H9 (cell line): ENCODE data around the gene LPCAT2. TPM values are rescaled to one million over a fixed set of nuclear protein-coding genes. Genes with fewer than 3 reads are reported as not detected.

ENCODE experiments used
- DNase-seq: peaks from one replicate; pipeline ENCODE4 v3.0.0-alpha.2; 2017
- H2AFZ ChIP-seq: one replicate; pipeline ENCODE4 v1.6.1; 2013; ENCODE audit warnings: mild to moderate bottlenecking, low read length, control low read depth, moderate library complexity
- H2AK5ac ChIP-seq: 2 replicates; pipeline ENCODE4 v1.6.1; 2013; ENCODE audit warnings: low read length, control low read depth, mixed read lengths; ENCODE audit not compliant: insufficient read length
- H2BK120ac ChIP-seq: one replicate; pipeline ENCODE4 v1.6.1; 2013; ENCODE audit warnings: low read depth, mild to moderate bottlenecking, low read length, control low read depth, inconsistent platforms; ENCODE audit not compliant: poor library complexity, severe bottlenecking
- H2BK12ac ChIP-seq: 2 replicates; pipeline ENCODE4 v1.6.1; 2013; ENCODE audit warnings: low read length, control low read depth, mixed read lengths, low read depth; ENCODE audit not compliant: insufficient read length
- H2BK15ac ChIP-seq: 2 replicates; pipeline ENCODE4 v1.6.1; 2013; ENCODE audit warnings: low read depth, low read length, control low read depth
- H2BK20ac ChIP-seq: one replicate; pipeline ENCODE4 v1.6.1; 2013; ENCODE audit warnings: low read depth, mild to moderate bottlenecking, low read length, control low read depth, inconsistent platforms; ENCODE audit not compliant: poor library complexity, severe bottlenecking
- H2BK5ac ChIP-seq: 2 replicates; pipeline ENCODE4 v1.6.1; 2013; ENCODE audit warnings: low read length, control low read depth, mixed read lengths; ENCODE audit not compliant: insufficient read length
- H3K14ac ChIP-seq: 2 replicates; pipeline ENCODE4 v1.6.1; 2013; ENCODE audit warnings: low read length, control low read depth; ENCODE audit not compliant: insufficient read depth
- H3K18ac ChIP-seq: 2 replicates; pipeline ENCODE4 v1.6.1; 2013; ENCODE audit warnings: low read depth, mild to moderate bottlenecking, mixed read lengths, low read length, control low read depth; ENCODE audit not compliant: insufficient read length
- H3K23ac ChIP-seq: 2 replicates; pipeline ENCODE4 v1.6.1; 2013; ENCODE audit warnings: low read length, control low read depth, mixed read lengths, low read depth; ENCODE audit not compliant: insufficient read length
- H3K23me2 ChIP-seq: 2 replicates; pipeline ENCODE4 v1.6.1; 2013; ENCODE audit warnings: low read depth, mild to moderate bottlenecking, mixed read lengths, low read length, control low read depth; ENCODE audit not compliant: insufficient read length, poor library complexity, severe bottlenecking
- H3K27ac ChIP-seq: 2 replicates; pipeline ENCODE4 v1.5.1; 2013; ENCODE audit warnings: low read length, control low read depth, mixed read lengths, low read depth; ENCODE audit not compliant: insufficient read length
- H3K27me3 ChIP-seq: 2 replicates; pipeline ENCODE4 v1.6.1; 2013; ENCODE audit warnings: low read length, control low read depth, inconsistent platforms; ENCODE audit not compliant: insufficient read depth
- H3K4ac ChIP-seq: 2 replicates; pipeline ENCODE4 v1.6.1; 2013; ENCODE audit warnings: low read depth, mild to moderate bottlenecking, control low read depth, inconsistent platforms, low read length, moderate library complexity
- H3K4me1 ChIP-seq: 2 replicates; pipeline ENCODE4 v1.6.1; 2013; ENCODE audit warnings: low read length, control low read depth, inconsistent platforms; ENCODE audit not compliant: insufficient read depth
- H3K4me2 ChIP-seq: 2 replicates; pipeline ENCODE4 v1.6.1; 2013; ENCODE audit warnings: low read length, control low read depth, mixed read lengths; ENCODE audit not compliant: insufficient read length, insufficient read depth
- H3K56ac ChIP-seq: 2 replicates; pipeline ENCODE4 v1.6.1; 2013; ENCODE audit warnings: low read depth, mild to moderate bottlenecking, mixed read lengths, low read length, control low read depth; ENCODE audit not compliant: insufficient read length
- H3K79me1 ChIP-seq: 2 replicates; pipeline ENCODE4 v1.6.1; 2013; ENCODE audit warnings: low read depth, mild to moderate bottlenecking, moderate library complexity, low read length, control low read depth, inconsistent platforms; ENCODE audit not compliant: insufficient read depth, poor library complexity, severe bottlenecking
- H3K79me2 ChIP-seq: 2 replicates; pipeline ENCODE4 v1.6.1; 2013; ENCODE audit warnings: low read length, control low read depth, inconsistent platforms; ENCODE audit not compliant: insufficient read depth
- H3K9ac ChIP-seq: 2 replicates; pipeline ENCODE4 v1.6.1; 2013; ENCODE audit warnings: low read length, control low read depth, mixed read lengths; ENCODE audit not compliant: insufficient read length; ENCODE audit errors: extremely low read depth
- H3K9me3 ChIP-seq: one replicate; pipeline ENCODE4 v1.6.1; 2013; ENCODE audit warnings: low read depth, low read length, inconsistent platforms; ENCODE audit not compliant: control insufficient read depth
- H3T11ph ChIP-seq: one replicate; pipeline ENCODE4 v1.6.1; 2013; ENCODE audit warnings: mild to moderate bottlenecking, low read length, control low read depth, inconsistent platforms
- H4K20me1 ChIP-seq: one replicate; pipeline ENCODE4 v1.6.1; 2013; ENCODE audit not compliant: control insufficient read depth, insufficient read length, insufficient read depth
- H4K5ac ChIP-seq: 2 replicates; pipeline ENCODE4 v1.6.1; 2013; ENCODE audit warnings: low read depth, mild to moderate bottlenecking, mixed read lengths, low read length, control low read depth; ENCODE audit not compliant: insufficient read length
- H4K8ac ChIP-seq: replicated peaks from 2 replicates; pipeline ENCODE4 v1.6.1; 2013; ENCODE audit warnings: low read length, control low read depth, mixed read lengths, low read depth; ENCODE audit not compliant: insufficient read length
- H4K91ac ChIP-seq: 2 replicates; pipeline ENCODE4 v1.6.1; 2013; ENCODE audit warnings: low read depth, mild to moderate bottlenecking, moderate library complexity, mixed read lengths, low read length, control low read depth; ENCODE audit not compliant: insufficient read length
- H3K27ac Mint-ChIP-seq, 3 experiments: 2 replicates in 2 of 3; 3 replicates in 1 of 3; pipeline ENCODE4 v1.8.0; 2020 to 2021; ENCODE audit warnings: mixed read lengths in 3 of 3, mild to moderate bottlenecking in 1 of 3, moderate library complexity in 1 of 3
- H3K27me3 Mint-ChIP-seq: 2 replicates; pipeline ENCODE4 v1.8.0; 2021; ENCODE audit warnings: low read depth, mild to moderate bottlenecking, moderate library complexity, mixed read lengths
- H3K36me3 Mint-ChIP-seq, 3 experiments: 2 replicates in 2 of 3; 3 replicates in 1 of 3; pipeline ENCODE4 v1.8.0; 2020 to 2021; ENCODE audit warnings: low read depth in 3 of 3, mixed read lengths in 3 of 3; ENCODE audit not compliant: insufficient read depth in 1 of 3
- H3K4me1 Mint-ChIP-seq, 2 experiments: 2 replicates each; pipeline ENCODE4 v1.8.0; 2020; ENCODE audit warnings: mixed read lengths in 2 of 2
- H3K4me3 Mint-ChIP-seq, 2 experiments: 2 replicates in 1 of 2; 3 replicates in 1 of 2; pipeline ENCODE4 v1.8.0; 2020 to 2021; ENCODE audit warnings: mild to moderate bottlenecking in 2 of 2, mixed read lengths in 2 of 2, moderate library complexity in 1 of 2
- H3K9me3 Mint-ChIP-seq, 2 experiments: 2 replicates in 1 of 2; 3 replicates in 1 of 2; pipeline ENCODE4 v1.8.0; 2020; ENCODE audit warnings: mild to moderate bottlenecking in 2 of 2, mixed read lengths in 2 of 2, moderate library complexity in 1 of 2
- WGBS: extraction: QIAGEN DNeasy Blood & Tissue Kit; methylation state at CpG from one replicate; pipeline ENCODE4 v1.1.7; 2013; ENCODE audit warnings: missing lambda C conversion rate, low lambda C conversion rate, mixed read lengths; ENCODE audit not compliant: insufficient read length; ENCODE audit errors: extremely low coverage; 5-methylcytosine and 5-hydroxymethylcytosine counted together
- total RNA-seq: library from RNA; stranded (reverse); gene quantifications from 2 replicates; pipeline ENCODE4 v1.2.1, GENCODE V29; 2021
- TF ChIP-seq, protein P1 (sequence below): fragments of 200-600 bp; sonication (generic); conservative IDR thresholded peaks from 3 replicates; pipeline ENCODE4 v1.8.0; 2021; ENCODE audit warnings: antibody characterized with exemption, mild to moderate bottlenecking

LPCAT2 gene
- total RNA-seq, 1 experiment from 2014 or later = 2.8 TPM

DNA sequence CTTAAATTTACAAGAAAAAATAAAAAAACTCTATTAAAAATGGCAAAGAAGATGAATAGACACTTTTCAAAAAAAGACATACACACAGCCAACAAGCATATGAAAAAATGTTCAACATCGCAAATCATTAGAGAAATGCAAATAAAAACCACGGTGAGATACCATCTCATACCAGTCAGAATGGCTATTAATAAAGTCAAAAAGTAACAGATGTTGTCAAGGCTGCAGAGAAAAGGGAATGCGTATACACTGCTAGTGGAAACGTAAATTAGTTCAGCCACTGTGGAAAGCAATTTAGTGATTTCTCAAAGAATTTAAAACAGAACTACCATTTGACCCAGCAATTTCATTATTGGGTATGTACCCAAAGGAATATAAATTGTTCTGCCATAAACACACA lies 89.1 kb downstream of the LPCAT2 start:
- Histone ChIP-seq H3K14ac (no peak overlapping the region), H2BK15ac (no peak overlapping the region), H3K79me1 (no peaks in the 10 kb centered on the region), H3K4ac (no peak overlapping the region), H3K4me1 (no peaks in the 10 kb centered on the region; the same call in 1 of the 2 replicates), H3T11ph (no peak overlapping the region), H3K56ac (no peak overlapping the region), H4K20me1 (no peaks in the 10 kb centered on the region), H2AK5ac (no peak overlapping the region), H3K9ac (no peak overlapping the region), H4K91ac (no peak overlapping the region), H2BK5ac (no peak overlapping the region), H3K27me3 (no peaks in the 10 kb centered on the region), H2BK12ac (no peak overlapping the region), H3K18ac (no peak overlapping the region), H4K5ac (no peak overlapping the region), H3K23me2 (no peaks in the 10 kb centered on the region), H2BK120ac (no peak overlapping the region), H3K23ac (no peak overlapping the region), H2BK20ac (no peak overlapping the region), H3K4me2 (no peak overlapping the region), H4K8ac (no peak overlapping the region), H3K9me3 (no peaks in the 10 kb centered on the region), H3K27ac (no peak overlapping the region), H3K79me2 (no peaks in the 10 kb centered on the region), H2AFZ (no peak overlapping the region)
- Mint-ChIP-seq H3K27me3 (peaks cover 2% of the 10 kb centered on the region; the same call in 1 of the 2 replicates), H3K27ac (no peak overlapping the region), H3K36me3 (peaks cover 0 to 4% (median 2%) of the 10 kb centered on the region in 3 experiments; a peak in 3 of 7 replicates), H3K4me1 (peaks cover 9 to 20% of the 10 kb centered on the region in 2 experiments), H3K4me3 (no peak overlapping the region), H3K9me3 (peaks cover 3 to 6% of the 10 kb centered on the region in 2 experiments; a peak in 3 of 5 replicates)
- TF ChIP-seq, protein P1, sequence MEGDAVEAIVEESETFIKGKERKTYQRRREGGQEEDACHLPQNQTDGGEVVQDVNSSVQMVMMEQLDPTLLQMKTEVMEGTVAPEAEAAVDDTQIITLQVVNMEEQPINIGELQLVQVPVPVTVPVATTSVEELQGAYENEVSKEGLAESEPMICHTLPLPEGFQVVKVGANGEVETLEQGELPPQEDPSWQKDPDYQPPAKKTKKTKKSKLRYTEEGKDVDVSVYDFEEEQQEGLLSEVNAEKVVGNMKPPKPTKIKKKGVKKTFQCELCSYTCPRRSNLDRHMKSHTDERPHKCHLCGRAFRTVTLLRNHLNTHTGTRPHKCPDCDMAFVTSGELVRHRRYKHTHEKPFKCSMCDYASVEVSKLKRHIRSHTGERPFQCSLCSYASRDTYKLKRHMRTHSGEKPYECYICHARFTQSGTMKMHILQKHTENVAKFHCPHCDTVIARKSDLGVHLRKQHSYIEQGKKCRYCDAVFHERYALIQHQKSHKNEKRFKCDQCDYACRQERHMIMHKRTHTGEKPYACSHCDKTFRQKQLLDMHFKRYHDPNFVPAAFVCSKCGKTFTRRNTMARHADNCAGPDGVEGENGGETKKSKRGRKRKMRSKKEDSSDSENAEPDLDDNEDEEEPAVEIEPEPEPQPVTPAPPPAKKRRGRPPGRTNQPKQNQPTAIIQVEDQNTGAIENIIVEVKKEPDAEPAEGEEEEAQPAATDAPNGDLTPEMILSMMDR = no peak
- WGBS = no CpG with 5 or more reads among the region's 4 CpGs
- DNase-seq = no peak
